GM12874 (cell line): ENCODE results near the gene BCL11B.

Source experiments
- CTCF ChIP-seq: IDR thresholded peaks from 2 replicates; pipeline ENCODE4 v1.5.1; 2011; ENCODE audit warnings: low read depth, mild to moderate bottlenecking, control low read depth, low read length, moderate library complexity; ENCODE audit not compliant: insufficient read depth

BCL11B gene

GRCh38 chr14:99304208-99304607 is 32.2 kb upstream of the BCL11B start:
- TF ChIP-seq CTCF: no peak

- no peak for TF ChIP-seq CTCF
Measured at GRCh38 chr14:99300190-99300589, 28.2 kb upstream of the BCL11B start.

GRCh38 chr14:99296517-99296916 is 24.5 kb upstream of the BCL11B start:
- no peak for TF ChIP-seq CTCF

DNA sequence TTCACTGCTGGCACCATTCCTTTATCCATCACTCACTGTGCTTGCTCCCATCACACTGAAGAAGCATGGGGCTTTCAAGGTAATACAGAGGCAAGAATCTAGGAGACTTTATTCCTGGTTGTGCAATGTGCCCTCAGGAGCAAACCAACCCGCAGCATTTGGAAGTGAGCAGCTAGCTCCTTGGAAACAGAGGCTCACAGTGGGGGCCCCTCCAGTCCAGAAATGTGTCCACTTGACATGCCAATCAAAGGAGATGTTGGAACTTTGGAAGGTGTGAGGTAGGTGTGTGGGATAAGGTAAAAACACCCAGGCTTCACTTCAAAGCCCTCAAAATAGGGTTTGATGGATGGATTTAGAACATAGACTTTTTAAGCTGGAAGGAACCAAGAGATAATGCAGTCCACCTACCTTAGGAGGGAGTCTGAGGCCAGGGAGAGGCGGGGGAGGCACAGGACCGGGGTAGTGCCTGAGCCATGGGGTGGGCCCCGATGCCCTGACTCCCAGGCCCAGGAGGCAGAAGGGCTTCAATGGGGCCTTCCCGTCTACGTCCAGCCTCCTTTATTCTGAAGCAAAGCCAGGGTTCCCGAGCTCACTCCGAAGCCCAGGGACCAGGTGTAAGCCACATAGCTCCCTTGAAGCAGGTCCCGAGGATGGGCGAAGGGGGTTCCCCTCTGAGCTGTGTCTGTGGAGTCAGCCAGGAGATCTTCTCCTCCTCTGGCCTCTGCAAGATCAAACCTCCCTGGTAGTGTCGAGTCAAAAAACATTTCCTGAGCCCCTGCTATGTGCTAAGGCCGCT is 17.6 kb upstream of the BCL11B start:
- TF ChIP-seq CTCF: no peak

- no peak for TF ChIP-seq CTCF
Measured at GRCh38 chr14:99288948-99289347, 17.0 kb upstream of the BCL11B start.

DNA sequence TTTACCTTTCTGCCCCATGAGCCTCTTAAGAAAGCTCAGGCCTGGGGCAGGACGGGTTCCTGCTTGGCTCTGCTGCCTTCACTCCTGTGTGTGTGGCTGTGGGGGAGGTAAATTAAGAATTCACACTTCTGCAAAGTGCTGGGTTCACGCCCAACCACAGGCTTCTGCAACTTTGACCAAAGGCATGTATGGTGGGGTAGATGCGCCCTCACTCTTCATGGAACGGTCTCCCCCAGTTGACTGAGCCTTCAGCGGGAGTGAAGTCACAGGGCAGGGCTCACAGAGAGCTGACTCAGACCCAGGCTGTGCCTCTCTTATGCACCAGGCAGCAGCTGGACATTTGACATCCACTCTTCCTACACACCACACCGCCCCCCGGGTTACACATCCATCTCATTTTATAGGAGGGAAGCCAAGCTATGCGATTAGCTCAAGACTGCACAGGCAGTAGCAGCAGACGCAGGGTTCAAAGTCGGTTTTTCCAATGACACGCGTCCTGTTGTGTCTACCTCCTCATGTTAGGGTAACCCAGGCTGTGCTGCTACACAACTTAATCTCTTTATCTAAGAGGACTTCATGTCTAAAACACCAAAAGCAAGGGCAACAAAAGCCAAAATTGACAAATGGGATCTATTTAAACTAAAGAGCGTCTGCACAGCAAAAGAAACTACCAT is 15.4 kb upstream of the BCL11B start:
- TF ChIP-seq CTCF: no peak

GRCh38 chr14:99286761-99287160 is 14.8 kb upstream of the BCL11B start:
- no peak for TF ChIP-seq CTCF
